ENCODE results near the gene HLA-A.
"Not testable (repeated sequence)": the region's sequence is repeated elsewhere in the genome, so short reads cannot be mapped to it uniquely, and the experiment has no call there.

Gene HLA-A

DNA sequence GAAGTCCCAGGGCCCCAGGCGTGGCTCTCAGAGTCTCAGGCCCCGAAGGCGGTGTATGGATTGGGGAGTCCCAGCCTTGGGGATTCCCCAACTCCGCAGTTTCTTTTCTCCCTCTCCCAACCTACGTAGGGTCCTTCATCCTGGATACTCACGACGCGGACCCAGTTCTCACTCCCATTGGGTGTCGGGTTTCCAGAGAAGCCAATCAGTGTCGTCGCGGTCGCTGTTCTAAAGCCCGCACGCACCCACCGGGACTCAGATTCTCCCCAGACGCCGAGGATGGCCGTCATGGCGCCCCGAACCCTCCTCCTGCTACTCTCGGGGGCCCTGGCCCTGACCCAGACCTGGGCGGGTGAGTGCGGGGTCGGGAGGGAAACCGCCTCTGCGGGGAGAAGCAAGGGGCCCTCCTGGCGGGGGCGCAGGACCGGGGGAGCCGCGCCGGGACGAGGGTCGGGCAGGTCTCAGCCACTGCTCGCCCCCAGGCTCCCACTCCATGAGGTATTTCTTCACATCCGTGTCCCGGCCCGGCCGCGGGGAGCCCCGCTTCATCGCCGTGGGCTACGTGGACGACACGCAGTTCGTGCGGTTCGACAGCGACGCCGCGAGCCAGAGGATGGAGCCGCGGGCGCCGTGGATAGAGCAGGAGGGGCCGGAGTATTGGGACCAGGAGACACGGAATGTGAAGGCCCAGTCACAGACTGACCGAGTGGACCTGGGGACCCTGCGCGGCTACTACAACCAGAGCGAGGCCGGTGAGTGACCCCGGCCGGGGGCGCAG, at the start of gene HLA-A:
Gene HLA-A, plus strand, starts transcription at position 258 of the 778 bp plus-strand sequence. Its CDS starts 22 bp downstream, at position 280.
- peak; percentile 96 for DNase-seq

DNA sequence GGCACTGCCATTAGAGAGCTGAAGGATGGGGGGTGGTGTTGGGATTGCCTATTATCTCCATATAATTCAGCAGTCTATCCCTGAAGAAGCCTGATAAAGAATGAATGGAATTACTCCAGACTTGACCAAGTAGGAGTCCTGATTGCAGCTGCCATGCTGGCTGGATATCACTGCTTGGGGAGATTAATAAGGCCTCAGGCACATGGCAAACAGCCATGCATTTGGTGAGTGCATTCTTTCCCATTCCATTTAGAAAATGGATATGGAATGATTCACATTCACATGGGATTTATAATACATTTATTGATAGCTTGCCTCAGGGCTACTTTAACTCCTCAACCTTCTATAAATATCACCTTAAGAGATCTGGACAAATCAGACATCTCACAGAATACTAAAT, 49.6 kb upstream of the HLA-A start:
- peak; percentile 56 for DNase-seq

DNA sequence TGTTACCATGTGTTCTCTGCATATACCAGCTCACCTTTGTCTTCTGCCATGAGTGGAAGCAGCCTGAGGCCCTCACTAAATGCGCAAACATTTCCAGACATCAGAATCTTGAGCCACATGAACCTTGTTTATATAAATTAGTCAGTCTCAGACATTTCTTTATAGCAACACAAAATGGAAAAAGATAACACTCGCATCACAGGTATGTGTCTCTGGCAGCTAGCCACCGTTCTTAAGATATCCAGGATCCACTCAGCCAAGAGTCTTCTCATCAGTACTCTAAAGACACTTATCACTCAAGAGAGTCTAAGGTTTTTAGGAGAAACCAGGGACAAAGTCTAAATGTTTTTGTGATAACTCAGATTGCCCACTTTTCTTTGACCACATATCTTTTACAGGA, 43.1 kb upstream of the HLA-A start:
- no peak for DNase-seq

DNA sequence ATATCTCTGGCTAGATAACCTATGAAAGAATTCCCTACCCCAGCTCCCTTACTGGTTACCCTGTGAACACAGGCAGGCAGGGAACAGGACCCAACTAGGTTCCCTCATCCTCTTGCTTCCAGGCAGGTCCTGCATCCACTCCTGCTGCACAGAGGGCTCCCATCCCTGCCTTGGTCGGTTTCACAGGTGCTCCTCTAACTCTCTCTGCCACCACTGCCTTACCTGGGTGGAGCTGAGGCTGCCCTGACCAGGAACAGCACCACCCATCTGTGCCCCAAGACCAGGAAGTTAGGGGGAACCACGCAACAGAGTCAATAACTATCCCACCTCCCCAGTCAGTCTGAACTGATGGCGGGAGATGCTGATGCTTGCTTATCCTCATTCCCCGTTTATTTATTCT, 37.0 kb upstream of the HLA-A start:
- DNase-seq = no peak

DNA sequence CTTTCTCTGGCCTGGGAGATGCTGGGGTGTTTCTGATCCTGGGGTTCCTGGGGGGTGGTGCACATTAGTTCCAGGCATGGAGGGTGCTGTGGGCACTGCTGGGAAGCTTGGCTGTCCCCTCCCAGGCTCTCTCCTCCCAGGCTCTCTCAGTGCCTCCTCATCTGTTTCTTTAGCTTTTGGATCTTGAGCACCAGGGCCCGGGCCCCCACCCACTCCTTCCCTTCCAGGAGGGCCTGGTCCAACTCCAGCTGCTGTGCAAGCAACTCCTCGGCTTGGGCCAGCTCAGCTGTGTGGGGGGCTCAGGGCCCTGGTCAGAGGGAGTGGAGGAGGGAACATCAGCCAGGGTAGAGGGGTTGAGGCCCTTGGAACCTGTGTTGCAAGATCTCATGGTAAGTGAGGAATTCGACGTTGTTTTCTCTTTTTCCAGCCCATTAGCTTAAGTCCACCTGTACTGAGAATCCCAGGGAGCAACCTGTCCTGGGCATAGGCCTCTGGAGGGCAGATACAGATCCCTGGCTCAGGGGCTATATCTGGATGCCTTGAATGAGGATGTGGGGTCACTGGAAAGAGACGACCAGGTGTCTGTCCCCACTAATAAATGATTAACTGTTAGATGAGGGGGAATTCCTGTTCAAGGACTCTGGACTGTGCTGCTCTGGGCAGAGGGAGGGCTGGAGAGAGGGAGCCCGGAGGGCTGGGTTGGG, 34.5 kb upstream of the HLA-A start:
- no peak for DNase-seq

DNA sequence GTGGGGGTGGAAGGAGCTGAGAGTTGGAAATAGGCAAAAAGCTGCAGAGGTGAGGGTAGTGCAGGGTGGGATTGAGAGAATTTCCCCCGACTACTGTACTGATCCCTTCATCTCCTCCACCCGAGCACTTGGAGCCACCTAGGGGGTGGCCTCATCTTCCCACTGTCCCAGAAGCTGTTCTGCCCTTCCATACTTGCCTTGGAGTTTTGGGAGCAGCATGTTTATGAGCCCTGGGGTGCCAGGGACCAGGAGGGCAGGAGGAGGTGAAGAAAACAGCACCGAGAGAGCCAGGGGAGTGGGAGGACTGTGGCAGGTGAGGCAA, 34.0 kb upstream of the HLA-A start:
- no peak for DNase-seq

DNA sequence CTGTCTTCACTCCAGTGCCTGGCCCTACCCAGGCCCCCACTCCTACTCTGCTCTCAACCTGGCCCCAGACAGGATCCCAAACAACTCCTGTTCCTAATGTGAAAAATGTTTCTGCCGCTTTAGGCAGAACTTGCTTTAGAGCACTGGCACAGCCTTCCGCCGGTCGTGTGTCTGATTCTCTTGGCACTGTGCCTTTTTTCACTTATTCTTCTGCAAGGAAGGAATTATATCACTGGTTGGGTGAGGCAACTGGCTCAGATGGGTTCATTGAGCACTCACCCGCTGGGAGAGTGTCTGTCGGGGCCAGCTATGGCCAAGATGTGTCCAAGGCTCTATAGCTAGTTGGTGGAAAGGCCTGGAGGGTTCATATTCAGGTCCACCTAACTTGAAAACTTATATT, 33.6 kb upstream of the HLA-A start:
- DNase-seq = no peak

DNA sequence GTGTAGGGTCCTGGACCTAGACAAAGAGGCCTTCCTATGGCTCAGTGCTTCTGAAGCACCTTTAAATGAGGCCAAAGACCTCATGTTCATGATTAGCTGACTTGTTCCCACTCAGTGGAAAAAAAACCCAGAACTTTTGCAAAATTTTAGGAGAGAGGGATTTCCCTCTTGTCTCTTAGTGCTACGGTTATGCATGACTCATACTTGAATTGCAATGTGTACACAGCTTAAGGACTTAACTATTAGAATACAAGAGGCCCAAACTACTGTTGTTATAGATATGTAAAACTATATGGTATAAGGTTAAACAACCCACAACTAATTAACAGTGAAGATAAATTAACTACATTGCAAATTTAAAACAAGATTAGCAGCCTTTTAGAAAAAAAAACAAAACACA, 32.3 kb upstream of the HLA-A start:
- no peak for DNase-seq

DNA sequence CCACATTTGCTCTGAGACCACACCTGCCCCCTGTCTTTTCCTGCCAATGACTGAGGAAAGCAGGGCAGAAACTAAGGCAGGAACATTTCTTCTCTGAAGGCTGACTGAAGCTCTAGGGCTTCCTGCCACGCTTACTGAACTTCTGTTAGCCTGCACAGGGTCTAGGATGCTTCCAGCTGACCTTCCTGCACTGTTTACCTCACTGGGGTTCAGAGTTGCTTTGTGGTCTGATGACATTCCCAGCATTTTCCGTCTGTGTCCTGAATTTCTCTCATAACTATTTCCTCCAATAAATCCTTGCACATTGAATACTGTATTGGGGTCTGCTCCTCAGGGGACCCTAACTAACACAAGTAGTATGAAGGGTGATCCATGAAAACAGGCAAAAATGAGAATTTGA, 29.5 kb upstream of the HLA-A start:
- no peak for DNase-seq

DNA sequence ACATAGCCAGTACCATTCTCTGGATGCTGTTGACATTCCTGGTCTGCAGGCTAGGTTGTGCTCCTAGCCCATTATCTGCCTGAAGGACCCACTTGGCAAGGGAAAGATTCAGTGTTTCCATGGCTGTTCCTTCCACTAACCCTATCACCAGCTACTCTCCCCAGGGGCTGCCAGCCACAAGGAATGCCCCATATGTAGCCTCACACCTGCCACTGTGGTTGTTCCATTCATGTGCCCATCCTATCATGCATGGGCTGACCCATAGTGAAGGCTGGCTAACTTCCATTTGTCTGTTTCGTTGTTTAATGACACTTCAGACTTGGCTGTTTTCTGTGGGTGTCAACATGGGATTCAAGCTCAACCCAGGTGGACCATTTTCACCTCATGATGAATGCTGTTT, 25.6 kb upstream of the HLA-A start:
- DNase-seq = no peak

DNA sequence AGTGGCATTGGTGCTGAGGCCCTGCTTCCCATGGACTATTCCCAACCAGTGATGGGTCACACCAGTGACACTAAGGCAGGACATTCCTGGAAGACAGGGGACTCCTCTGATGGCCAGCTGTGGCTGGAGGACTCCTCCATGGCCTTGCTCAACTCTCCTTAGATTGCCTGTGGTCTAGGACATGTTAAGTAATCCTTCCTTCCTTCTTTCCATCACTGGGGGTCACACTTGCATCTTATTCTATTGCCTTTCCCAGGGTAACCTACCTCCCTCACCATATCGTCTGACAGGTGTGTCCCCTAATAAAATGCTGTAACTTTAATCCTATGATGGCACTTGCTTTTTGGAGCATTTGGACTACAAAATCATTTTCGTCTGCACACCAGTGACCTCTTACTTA, 24.5 kb upstream of the HLA-A start:
- no peak for DNase-seq

DNA sequence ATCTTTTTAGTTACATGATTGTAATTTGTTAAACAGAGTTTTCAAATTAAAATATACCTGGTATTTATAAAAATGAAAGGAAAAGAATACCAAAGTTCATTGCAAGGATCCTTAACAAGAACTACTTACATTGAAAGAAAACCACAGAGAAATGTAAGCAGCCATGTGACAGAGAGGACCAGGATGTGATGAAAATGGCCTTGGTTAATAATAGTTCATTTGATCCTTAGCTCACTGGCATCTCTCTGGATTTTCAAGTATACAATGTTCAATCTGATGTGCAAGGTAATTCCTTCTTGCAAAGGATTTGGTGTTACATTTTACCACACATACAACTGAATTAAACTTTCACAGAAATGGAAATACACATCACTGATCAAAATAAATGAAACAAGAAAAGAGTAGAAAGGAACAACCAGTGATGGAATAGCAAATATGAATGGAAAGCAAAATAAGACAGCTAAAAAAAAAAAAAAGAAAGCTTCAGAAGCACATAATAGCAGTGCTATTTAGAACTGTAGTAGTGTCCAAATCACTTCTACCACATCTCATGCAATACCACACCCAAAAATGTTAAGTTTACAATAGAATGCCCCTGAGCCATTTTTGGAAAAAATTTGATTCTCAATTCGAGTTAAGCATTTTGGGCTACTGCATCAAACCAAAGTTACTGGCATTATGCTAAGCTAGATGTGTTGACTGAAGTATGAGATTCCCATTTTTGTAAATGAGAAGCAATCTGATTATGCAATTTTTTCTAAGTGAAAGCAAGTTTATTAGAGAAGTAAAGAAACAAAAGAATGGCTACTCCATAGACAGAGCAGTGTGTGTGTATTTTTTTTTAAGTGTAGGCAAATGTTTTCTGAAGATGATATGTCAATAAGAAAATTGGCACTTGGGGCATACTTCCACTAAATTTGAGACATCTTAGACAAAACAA, 22.6 kb upstream of the HLA-A start:
- no peak for DNase-seq

DNA sequence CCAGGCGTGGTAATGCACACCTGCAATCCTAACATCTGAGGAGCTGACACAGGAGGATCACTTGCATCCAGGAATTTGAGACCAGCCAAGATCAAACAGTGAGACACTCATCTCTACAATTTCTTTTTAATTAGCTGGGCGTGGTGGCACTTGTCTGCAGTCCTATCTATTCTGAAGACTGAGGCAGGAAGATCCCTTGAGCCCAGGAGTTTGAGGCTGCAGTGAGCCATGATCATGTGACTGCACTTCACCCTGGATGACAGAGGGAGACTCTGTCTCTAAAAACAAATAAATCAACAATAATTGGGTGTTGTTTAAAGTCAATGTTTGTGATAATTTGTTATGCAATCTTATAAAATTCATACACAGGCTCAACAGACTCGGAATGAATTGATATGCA, 18.0 kb upstream of the HLA-A start:
- no peak for DNase-seq

DNA sequence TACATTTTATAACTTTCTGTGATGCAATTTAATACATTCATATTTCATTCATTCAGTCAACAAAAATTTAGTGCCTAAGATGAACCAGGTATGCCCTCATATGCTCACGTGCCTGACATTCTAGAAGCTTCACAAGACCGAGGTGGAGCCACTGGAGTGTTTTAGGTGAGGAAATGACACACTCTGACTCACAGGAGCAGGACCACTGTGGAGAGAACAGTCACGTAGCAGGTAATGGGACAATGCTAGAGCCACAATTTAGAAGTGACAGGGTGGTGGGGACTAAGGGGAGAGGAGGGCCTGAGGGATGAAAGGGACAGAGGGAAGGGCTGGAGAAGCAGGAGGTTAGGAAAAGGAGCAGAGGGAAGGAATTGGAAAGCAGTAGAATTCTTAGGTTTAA, 17.6 kb upstream of the HLA-A start:
- DNase-seq = no peak

DNA sequence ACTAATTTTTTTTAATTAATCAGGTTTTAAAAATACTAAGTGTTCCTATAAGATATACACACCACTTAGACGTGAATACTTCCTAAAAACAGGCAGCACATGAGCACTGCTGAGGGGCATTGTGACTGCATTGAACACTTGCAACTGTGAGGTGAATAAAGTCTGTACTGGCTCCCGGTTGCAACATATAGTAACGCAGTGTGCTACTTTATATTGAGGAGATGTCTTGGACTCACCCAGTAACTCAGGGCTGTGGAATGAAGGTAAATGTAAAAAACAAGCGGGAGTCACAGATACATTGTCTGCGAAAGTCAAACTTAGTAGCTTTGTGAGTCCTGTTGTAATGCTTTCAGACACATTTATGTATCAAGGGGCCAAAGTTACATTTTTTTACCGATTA, 17.0 kb upstream of the HLA-A start:
- DNase-seq = no peak

DNA sequence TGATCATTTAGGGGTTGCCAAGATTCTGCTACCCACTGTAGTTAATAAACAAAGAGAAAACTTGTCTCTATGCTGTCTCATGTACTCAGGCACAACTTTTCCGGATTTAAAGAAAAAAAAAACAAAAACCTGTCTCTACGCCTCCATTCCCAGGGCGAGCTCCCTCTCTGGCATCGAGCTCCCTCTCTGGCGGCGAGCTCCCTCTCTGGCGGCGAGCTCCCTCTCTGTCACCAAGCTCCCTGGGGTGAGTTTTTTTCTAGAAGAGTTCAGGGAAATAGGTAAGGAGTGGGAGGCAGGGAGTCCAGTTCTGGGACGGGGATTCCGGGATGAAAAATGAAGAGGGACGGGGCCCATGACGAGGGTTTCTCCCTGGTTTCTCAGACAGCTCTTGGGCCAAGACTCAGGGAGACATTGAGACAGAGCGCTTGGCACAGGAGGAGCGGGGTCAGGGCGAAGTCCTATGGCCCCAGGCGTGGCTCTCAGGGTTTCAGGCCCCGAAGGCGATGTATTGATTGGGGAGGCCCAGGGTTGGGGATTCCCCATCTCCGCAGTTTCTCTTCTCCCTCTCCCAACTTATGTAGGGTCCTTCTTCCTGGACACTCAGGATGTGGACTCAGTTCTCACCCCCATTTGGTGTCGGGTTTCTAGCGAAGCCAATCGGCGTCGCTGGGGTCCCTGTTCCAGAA, 16.5 kb upstream of the HLA-A start:
- no peak for DNase-seq

DNA sequence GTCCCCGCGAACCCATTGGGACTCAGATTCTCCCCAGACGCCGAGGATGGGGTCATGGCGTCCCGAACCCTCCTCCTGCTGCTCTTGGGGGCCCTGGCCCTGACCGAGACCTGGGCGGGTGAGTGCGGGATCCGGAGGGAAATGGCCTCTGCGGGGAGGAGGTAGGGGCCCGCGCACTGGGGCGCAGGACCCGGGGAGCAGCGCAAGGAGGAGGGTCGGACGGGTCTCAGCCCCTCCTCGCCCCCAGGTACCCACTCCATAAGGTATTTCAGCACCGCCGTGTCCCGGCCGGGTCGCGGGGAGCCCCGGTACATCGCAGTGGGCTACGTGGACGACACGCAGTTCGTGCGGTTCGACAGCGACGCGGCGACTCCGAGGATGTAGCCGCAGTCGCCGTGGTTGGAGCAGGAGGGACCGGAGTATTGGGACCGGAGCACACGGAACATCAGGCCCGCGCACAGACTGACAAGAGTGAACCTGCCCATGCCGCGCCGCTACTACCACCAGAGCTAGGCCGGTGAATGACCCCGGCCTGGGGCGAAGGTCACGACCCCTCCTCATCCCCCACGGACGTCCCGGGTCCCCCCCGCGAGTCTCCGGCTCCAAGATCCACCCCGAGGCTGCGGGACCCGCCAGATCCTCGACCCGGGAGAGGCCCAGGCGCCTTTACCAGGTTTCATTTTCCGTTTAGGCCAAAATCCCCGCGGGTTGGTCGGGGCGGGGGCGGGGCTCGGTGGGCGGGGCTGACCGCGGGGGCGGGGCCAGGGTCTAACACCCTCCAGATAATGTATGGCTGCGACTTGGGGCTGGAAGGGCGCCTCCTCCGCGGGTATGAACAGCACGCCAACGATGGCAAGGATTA, 15.7 kb upstream of the HLA-A start:
- peak; percentile 53 for DNase-seq

DNA sequence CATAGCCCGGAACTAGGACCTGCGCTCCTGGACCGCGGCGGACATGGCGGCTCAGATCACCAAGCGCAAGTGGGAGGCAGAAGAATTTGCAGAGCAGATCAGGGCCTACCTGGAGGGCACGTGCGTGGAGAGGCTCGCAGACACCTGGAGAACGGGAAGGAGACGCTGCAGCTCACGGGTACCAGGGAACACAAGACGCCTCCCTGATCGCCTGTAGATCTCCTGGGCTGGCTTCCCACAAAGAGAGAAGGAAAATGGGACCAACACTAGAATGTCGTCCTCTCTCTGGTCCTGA, 15.1 kb upstream of the HLA-A start:
- no peak for DNase-seq

DNA sequence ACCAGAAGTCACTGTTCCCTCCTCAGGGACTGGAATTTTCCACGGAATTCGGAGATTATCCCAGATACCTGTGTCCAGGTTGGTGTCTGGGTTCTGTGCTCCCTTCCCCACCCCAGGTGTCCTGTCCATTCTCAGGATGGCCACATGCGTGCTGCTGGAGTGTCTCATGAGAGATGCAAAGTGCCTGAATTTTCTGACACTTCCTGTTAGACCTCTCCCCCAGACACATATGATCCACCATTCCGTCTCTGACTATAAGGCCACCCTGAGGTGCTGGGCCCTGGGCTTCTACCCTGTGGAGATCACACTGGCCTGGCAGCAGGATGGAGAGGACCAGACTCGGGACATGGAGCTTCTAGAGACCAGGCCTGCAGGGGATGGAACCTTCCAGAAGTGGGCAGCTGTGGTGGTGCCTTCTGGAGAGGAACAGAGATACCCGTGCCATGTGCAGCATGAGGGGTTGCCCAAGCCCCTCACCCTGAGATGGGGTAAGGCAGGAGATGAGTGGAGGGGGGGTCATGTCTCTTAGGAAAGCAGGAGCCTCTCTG, 14.4 kb upstream of the HLA-A start:
- no peak for DNase-seq

DNA sequence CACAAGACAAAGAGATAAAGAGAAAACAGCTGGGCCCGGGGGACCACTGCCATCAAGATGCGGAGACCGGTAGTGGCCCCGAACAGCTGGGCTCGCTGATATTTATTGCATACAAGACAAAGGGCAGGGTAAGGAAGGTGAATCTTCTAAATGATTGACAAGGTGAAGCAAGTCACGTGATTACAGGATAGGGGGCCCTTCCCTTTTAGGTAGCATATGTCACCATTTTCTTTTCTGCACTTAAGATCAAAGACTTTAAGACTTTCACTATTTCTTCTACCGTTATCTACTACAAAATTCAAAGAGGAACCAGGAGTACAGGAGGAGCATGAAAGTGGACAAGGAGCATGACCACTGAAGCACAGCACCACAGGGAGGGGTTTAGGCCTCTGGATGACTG, 12.3 kb upstream of the HLA-A start:
- DNase-seq = not testable (repeated sequence)

DNA sequence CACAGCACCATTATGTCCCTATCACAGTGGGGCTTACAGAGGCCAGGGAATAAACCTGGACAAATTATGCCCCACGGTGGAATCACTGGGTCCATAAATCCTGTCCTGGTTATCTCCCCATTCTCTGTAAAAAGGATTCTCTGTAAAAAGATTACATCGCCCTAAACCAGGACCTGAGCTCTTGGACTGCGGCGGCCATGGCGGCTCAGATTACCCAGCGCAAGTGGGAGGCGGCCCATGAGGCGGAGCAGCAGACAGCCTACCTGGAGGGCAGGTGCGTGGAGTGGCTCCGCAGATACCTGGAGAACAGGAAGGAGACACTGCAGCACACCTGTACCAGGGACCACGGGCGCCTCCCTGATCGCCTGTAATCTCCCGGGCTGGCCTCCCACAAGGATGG, 8.4 kb upstream of the HLA-A start:
- DNase-seq = no peak
